Psoas muscle (tissue), 8 donors: ENCODE measurements around the gene TMPRSS5. TPM values are rescaled to one million over a fixed set of nuclear protein-coding genes. Genes with fewer than 3 reads are reported as not detected.
"Not testable (repeated sequence)": the region's sequence is repeated elsewhere in the genome, so short reads cannot be mapped to it uniquely, and the experiment has no call there.

Source experiments
- ATAC-seq, 4 donors: fragments of 200-7000 bp; cut with Tn5 transposase; one replicate each; pipeline ENCODE4 v1.9.1; 2020; ENCODE audit warnings: moderate library complexity in 3 of 4, mild to moderate bottlenecking in 2 of 4
- DNase-seq, 2 donors: peaks; one replicate each; pipeline ENCODE4 v3.0.0-alpha.2; 2020
- H3K27ac ChIP-seq: fragments of 200-600 bp; one replicate; pipeline ENCODE4 v1.8.0; 2022
- H3K27me3 ChIP-seq, 3 donors: fragments of 200-600 bp in 1 of 3; one replicate each; pipeline versions ENCODE4 v1.6.1 to v1.8.0; 2013 to 2022; ENCODE audit warnings: low read length in 2 of 3, mild to moderate bottlenecking in 2 of 3, moderate library complexity in 1 of 3; ENCODE audit not compliant: insufficient read depth in 3 of 3
- H3K36me3 ChIP-seq, 2 donors: fragments of 200-600 bp in 1 of 2; one replicate each; pipeline versions ENCODE4 v1.6.1 to v1.8.0; 2013 to 2022; ENCODE audit warnings: low read depth in 1 of 2, mild to moderate bottlenecking in 1 of 2, moderate library complexity in 1 of 2; ENCODE audit not compliant: insufficient read depth in 1 of 2
- H3K4me1 ChIP-seq: fragments of 200-600 bp; one replicate; pipeline ENCODE4 v1.8.0; 2022
- H3K4me3 ChIP-seq: fragments of 200-600 bp; one replicate; pipeline ENCODE4 v1.8.0; 2022; ENCODE audit warnings: mild to moderate bottlenecking
- H3K9me3 ChIP-seq: fragments of 200-600 bp; one replicate; pipeline ENCODE4 v1.8.0; 2022
- CTCF ChIP-seq: fragments of 200-600 bp; IDR thresholded peaks from one replicate; pipeline ENCODE4 v1.8.0; 2022; ENCODE audit warnings: antibody characterized with exemption
- WGBS, 3 donors: extraction: QIAGEN DNeasy Blood & Tissue Kit; methylation state at CpG; one replicate each; pipeline versions ENCODE4 v1.1.6 to v1.1.7; 2013; 5-methylcytosine and 5-hydroxymethylcytosine counted together
- intact Hi-C, 2 donors: fragments of 100-400 bp; cut with DNase I; formaldehyde crosslinking; loops; one replicate each; pipeline versions ENCODE4 v1.11.0 to v1.14.2; 2022
- polyA plus RNA-seq, 3 donors: library from polyadenylated mRNA; stranded (reverse); fragments of 200-250 nt; gene quantifications; one replicate each; pipeline ENCODE4 v1.2.3, GENCODE V29; 2013
- total RNA-seq, 4 donors: library from RNA; stranded (reverse); fragmentation: NEBNext Ultra II Directional in 2 of 4; extraction: Animal tissue kit (Norgen Biotek cat#: 25700) in 2 of 4; gene quantifications; one replicate each; pipeline versions ENCODE4 v1.2.1 to v1.2.4, GENCODE V29; 2021 to 2023
- donor health status: healthy with polysubstance abuse.
- donor health status: DM: no; HTN: no; CAD: no; lungs with moderate emphysema.
- donor health status: Bipolar disorder and iron deficiency.
- donor health status: healthy.
- donor health status: DM: yes; HTN: yes; CAD: no.
- donor health status: DM: no; HTN: no; CAD: no.
- donor health status: DM: no; HTN: no; CAD: no.
- donor health status: DM: yes; HTN: yes; CAD: no.

The TMPRSS5 gene
- total and polyA plus RNA-seq, 7 donors, result 0.36 to 1.4 (median 0.73) TPM

GRCh38 chr11:113710989-113711388, 4.9 kb upstream of the TMPRSS5 start:
- 91 to 98% (median 94%) methylated on average over 1 of the region's 1 CpG for WGBS, 3 donors
- TF ChIP-seq CTCF, result no peak
- intact Hi-C loops, result no loop called here
- ATAC-seq (no peak), DNase-seq (no peak)
- H3K27me3 ChIP-seq, result no peaks in the 10 kb centered on the region
- peaks cover 12% of the 10 kb centered on the region for H3K4me1 ChIP-seq
- H3K9me3 ChIP-seq, result peaks cover 12% of the 10 kb centered on the region
- H3K27ac ChIP-seq, result no peak overlapping the region
- H3K36me3 ChIP-seq, result peaks cover 4 to 6% of the 10 kb centered on the region in 2 donors
- no peak overlapping the region for H3K4me3 ChIP-seq

DNA sequence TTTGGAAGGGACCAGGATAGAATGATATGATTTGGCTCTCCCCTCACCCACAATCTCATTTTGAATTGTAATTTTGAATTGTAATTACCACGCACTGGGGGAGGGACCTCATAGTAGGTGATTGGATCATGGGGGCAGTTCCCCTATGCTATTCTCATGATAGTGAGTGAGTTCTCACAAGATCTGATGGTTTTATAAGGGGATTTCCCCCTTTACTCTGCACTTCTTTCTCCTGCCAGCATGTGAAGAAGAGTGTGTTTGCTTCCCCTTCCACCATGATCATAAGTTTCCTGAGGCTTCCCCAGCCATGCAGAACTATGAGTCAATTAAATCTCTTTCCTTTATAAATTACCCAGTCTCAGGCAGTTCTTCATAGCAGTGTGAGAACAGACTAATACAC, 2.6 kb downstream of the TMPRSS5 start:
- H3K9me3 ChIP-seq, H3K27ac ChIP-seq, DNase-seq, intact Hi-C loops, H3K4me3 ChIP-seq, H3K27me3 ChIP-seq, H3K4me1 ChIP-seq, H3K36me3 ChIP-seq, ATAC-seq: not testable (repeated sequence)
- 96 to 100% (median 96%) methylated on average over 1 of the region's 1 CpG for WGBS, 3 donors

DNA sequence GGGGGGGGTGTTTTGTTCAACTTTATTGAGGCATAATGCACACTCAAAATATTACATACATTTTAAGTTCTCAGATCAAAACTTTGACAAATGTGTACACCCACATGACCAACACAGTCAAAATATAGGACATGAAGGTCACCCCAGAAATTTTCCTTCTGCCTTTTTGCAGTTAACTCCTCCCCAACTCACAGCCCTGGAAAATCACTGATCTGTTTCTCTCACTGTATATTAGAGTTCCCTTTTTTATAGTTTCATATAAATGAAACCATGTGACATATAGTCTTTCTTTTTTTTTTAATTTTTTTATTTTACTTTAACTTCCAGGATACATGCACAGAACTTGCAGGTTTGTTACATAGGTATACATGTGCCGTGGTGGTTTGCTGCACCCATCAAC, 4.6 kb downstream of the TMPRSS5 start:
- Histone ChIP-seq H3K36me3 (peaks cover 0 to 7% of the 10 kb centered on the region in 2 donors), H3K4me3 (no peak overlapping the region), H3K4me1 (no peaks in the 10 kb centered on the region), H3K27ac (no peak overlapping the region), H3K9me3 (no peaks in the 10 kb centered on the region), H3K27me3 (no peaks in the 10 kb centered on the region)
- ATAC-seq (no peak), DNase-seq (no peak)
- TF ChIP-seq CTCF, result no peak
- intact Hi-C loops, result no loop called here
- WGBS, 3 donors, result 93 to 96% (median 94%) methylated on average over 1 of the region's 1 CpG

DNA sequence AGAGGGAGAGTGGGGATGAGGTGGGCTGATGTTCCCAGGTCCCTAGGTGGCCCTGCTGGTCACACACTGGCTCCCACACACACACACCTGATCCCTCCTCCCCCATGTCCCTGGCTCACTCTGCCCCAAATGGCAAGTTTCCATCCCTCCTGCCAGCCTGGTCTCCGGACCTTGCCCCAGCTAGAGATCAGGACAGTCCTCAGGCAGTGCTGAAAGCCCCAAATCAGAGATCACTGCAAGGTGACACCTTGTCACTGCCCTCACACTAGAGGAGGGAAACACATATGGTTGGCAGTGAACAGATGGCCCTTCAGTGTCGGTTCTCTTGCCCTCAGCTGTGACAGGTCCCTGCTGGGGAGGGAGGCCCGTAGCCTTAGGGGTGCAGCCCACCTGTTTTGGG, 7.6 kb downstream of the TMPRSS5 start:
- H3K9me3 ChIP-seq, result no peaks in the 10 kb centered on the region
- no peak overlapping the region for H3K27ac ChIP-seq
- no peak overlapping the region for H3K4me3 ChIP-seq
- DNase-seq (no peak), ATAC-seq (peak in 2 of 4 donors; percentile 36 to 40)
- peaks cover 0 to 26% of the 10 kb centered on the region in 2 donors for H3K36me3 ChIP-seq
- TF ChIP-seq CTCF, result no peak
- WGBS, 3 donors, result 41 to 62% (median 52%) methylated on average over 3 of the region's 3 CpGs
- intact Hi-C loops, result no loop called here
- no peaks in the 10 kb centered on the region for H3K27me3 ChIP-seq
- no peaks in the 10 kb centered on the region for H3K4me1 ChIP-seq

GRCh38 chr11:113697756-113698407, 8.2 kb downstream of the TMPRSS5 start:
- DNase-seq, result no peak
- ATAC-seq, result no peak
- Histone ChIP-seq H3K36me3 (peaks cover 0 to 26% of the 10 kb centered on the region in 2 donors), H3K27ac (no peak overlapping the region), H3K27me3 (no peaks in the 10 kb centered on the region), H3K4me1 (no peaks in the 10 kb centered on the region), H3K9me3 (no peaks in the 10 kb centered on the region), H3K4me3 (no peak overlapping the region)
- intact Hi-C loops, result no loop called here
- no peak for TF ChIP-seq CTCF
- 85 to 92% (median 86%) methylated on average over 7 of the region's 7 CpGs for WGBS, 3 donors
